HepG2 (cell line): ENCODE results near the gene LHFPL2. TPM values are rescaled to one million over a fixed set of nuclear protein-coding genes. Genes with fewer than 3 reads are reported as not detected.

Source experiments
- ARID4A ChIP-seq: sonication (generic); formaldehyde crosslinking; IDR thresholded peaks from 2 replicates; pipeline ENCODE4 v1.5.0; 2020; ENCODE audit warnings: mild to moderate bottlenecking, missing genetic modification reagents, borderline replicate concordance
- CBX5 ChIP-seq: sonication (generic); formaldehyde crosslinking; IDR thresholded peaks from 2 replicates; pipeline ENCODE4 v1.4.0; 2020; ENCODE audit warnings: missing genetic modification reagents, borderline replicate concordance
- DR1 ChIP-seq: sonication (generic); formaldehyde crosslinking; IDR thresholded peaks from 2 replicates; pipeline ENCODE4 v1.8.0; 2021; ENCODE audit warnings: mild to moderate bottlenecking, missing genetic modification reagents, inconsistent platforms
- GLI4 ChIP-seq: sonication (generic); formaldehyde crosslinking; IDR thresholded peaks from 2 replicates; pipeline ENCODE4 v1.5.1; 2020; ENCODE audit warnings: missing genetic modification reagents, mild to moderate bottlenecking, moderate library complexity, borderline replicate concordance
- GPBP1L1 ChIP-seq: sonication (generic); formaldehyde crosslinking; IDR thresholded peaks from 2 replicates; pipeline ENCODE4 v1.5.0; 2020; ENCODE audit warnings: mild to moderate bottlenecking, missing genetic modification reagents
- KAT2B ChIP-seq: fragments of 150-350 bp; IDR thresholded peaks from 2 replicates; pipeline ENCODE4 v1.6.1; 2014; ENCODE audit warnings: low read depth, low read length, borderline replicate concordance
- MATR3 ChIP-seq: sonication (generic); formaldehyde crosslinking; IDR thresholded peaks from 2 replicates; pipeline ENCODE4 v1.4.0; 2020; ENCODE audit warnings: missing genetic modification reagents
- NFE2 ChIP-seq: sonication (generic); formaldehyde crosslinking; IDR thresholded peaks from 2 replicates; pipeline ENCODE4 v1.4.0; 2020; ENCODE audit warnings: missing genetic modification reagents
- PHF21A ChIP-seq: sonication (generic); formaldehyde crosslinking; IDR thresholded peaks from 2 replicates; pipeline ENCODE4 v1.5.0; 2020; ENCODE audit warnings: mild to moderate bottlenecking, missing genetic modification reagents
- SALL1 ChIP-seq: sonication (generic); formaldehyde crosslinking; IDR thresholded peaks from 2 replicates; pipeline ENCODE4 v1.8.0; 2022; ENCODE audit warnings: mild to moderate bottlenecking, missing genetic modification reagents
- SNAPC5 ChIP-seq: sonication (generic); formaldehyde crosslinking; IDR thresholded peaks from 2 replicates; pipeline ENCODE4 v1.8.1; 2023; ENCODE audit warnings: mild to moderate bottlenecking, missing genetic modification reagents, borderline replicate concordance
- STAG1 ChIP-seq: sonication (generic); formaldehyde crosslinking; IDR thresholded peaks from 2 replicates; pipeline ENCODE4 v1.4.0; 2020; ENCODE audit warnings: missing genetic modification reagents
- TBL1XR1 ChIP-seq: fragments of 150-350 bp; IDR thresholded peaks from 2 replicates; pipeline ENCODE4 v1.6.1; 2014; ENCODE audit warnings: borderline replicate concordance, low read length; ENCODE audit not compliant: partially characterized antibody
- ZNF136 ChIP-seq: sonication (generic); formaldehyde crosslinking; IDR thresholded peaks from 2 replicates; pipeline ENCODE4 v1.8.1; 2022; ENCODE audit warnings: low read depth, mild to moderate bottlenecking, moderate library complexity, missing genetic modification reagents
- ZNF253 ChIP-seq: sonication (generic); formaldehyde crosslinking; IDR thresholded peaks from 2 replicates; pipeline ENCODE4 v1.8.0; 2022; ENCODE audit warnings: mild to moderate bottlenecking, missing genetic modification reagents, borderline replicate concordance
- ZNF3 ChIP-seq: IDR thresholded peaks from 2 replicates; pipeline ENCODE4 v1.7.0; 2017; ENCODE audit warnings: inconsistent platforms
- ZNF33A ChIP-seq: sonication (generic); formaldehyde crosslinking; IDR thresholded peaks from 2 replicates; pipeline ENCODE4 v1.5.1; 2020; ENCODE audit warnings: missing genetic modification reagents, mild to moderate bottlenecking, moderate library complexity, borderline replicate concordance
- ZNF451 ChIP-seq: sonication (generic); formaldehyde crosslinking; IDR thresholded peaks from 2 replicates; pipeline ENCODE4 v1.5.0; 2020; ENCODE audit warnings: mild to moderate bottlenecking, missing genetic modification reagents
- ZNF546 ChIP-seq: sonication (generic); formaldehyde crosslinking; conservative IDR thresholded peaks from 2 replicates; pipeline ENCODE4 v1.8.1; 2023; ENCODE audit warnings: mild to moderate bottlenecking, missing genetic modification reagents
- ZNF552 ChIP-seq: sonication (generic); formaldehyde crosslinking; IDR thresholded peaks from 2 replicates; pipeline ENCODE4 v1.9.0; 2022; ENCODE audit warnings: missing genetic modification reagents, mild to moderate bottlenecking, borderline replicate concordance
- ZSCAN21 ChIP-seq: sonication (generic); formaldehyde crosslinking; IDR thresholded peaks from 2 replicates; pipeline ENCODE4 v1.8.0; 2022; ENCODE audit warnings: mild to moderate bottlenecking, missing genetic modification reagents, moderate library complexity, borderline replicate concordance
- polyA plus RNA-seq, 8 experiments: library from polyadenylated mRNA; depleted of rRNA in 3 of 8; stranded (reverse) in 7 of 8; unstranded in 1 of 8; fragments of >200 nt; fragmentation: Illumina TruSeq in 4 of 8; extraction: Trizol in 4 of 8; gene quantifications; 2 replicates each; pipeline versions ENCODE4 v1.2.1 to v1.2.3, GENCODE V29; 2011 to 2016; ENCODE audit warnings: low read depth in 4 of 8, missing spikeins in 1 of 8, mixed read lengths in 1 of 8; ENCODE audit not compliant: insufficient read depth in 1 of 8
- total RNA-seq, 5 experiments: library from RNA; depleted of rRNA; stranded (reverse); fragments of >200 nt; fragmentation: Illumina TruSeq; extraction: Trizol; gene quantifications; 2 replicates each; pipeline ENCODE4 v1.2.3, GENCODE V29; 2016; ENCODE audit warnings: low read depth in 1 of 5
- TF ChIP-seq, protein P1 (sequence below): sonication (generic); formaldehyde crosslinking; conservative IDR thresholded peaks from 2 replicates; pipeline ENCODE4 v1.8.1; 2023; ENCODE audit warnings: missing genetic modification reagents
- TF ChIP-seq, protein P2 (sequence below): sonication (generic); formaldehyde crosslinking; IDR thresholded peaks from 2 replicates; pipeline ENCODE4 v1.5.0; 2020; ENCODE audit warnings: missing genetic modification reagents, mild to moderate bottlenecking, borderline replicate concordance

Gene LHFPL2
- total and polyA plus RNA-seq, 2 of the 13 experiments (the other 11 are each of a cell fraction or from before 2014, with no cell fraction given): 6.0 to 20.0 TPM

DNA sequence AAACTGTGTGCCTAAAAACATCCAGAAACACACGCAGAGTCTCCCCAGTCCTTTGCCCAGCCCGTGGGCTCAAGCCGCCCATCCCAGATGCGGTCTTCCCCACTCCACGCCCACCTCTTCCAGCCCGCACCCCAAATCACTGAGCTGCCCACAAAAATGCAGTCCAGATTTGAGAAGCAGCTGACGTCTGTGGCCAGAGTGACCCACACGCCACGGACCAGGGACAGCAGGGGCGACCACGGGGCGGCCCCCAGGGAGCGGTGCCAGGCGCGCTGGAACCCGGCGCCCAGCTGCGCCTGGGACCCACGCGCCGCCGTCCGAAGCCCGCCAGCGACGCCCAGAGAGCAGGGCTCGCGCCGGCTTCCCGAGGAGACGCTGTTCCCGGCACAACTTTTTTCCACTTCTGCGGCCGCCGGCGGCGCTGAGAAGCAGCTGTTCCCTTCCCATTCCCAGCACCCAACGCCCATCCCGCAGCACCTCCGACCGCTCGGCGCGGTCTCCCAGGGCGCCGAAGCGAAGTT, 674 bp downstream of the LHFPL2 start (continued):
- TF ChIP-seq ZNF136 (CRISPR knock-in tag): no peak
- TF ChIP-seq KAT2B: no peak
- peak; percentile 18; the same call in 1 of the 2 replicates for TF ChIP-seq SALL1 (CRISPR knock-in tag)
- no peak for TF ChIP-seq ZNF33A (CRISPR knock-in tag)
- TF ChIP-seq ARID4A (CRISPR knock-in tag): peak; percentile 53; the same call in 1 of the 2 replicates
- TF ChIP-seq MATR3 (CRISPR knock-in tag): no peak
- TF ChIP-seq ZNF552: no peak
- no peak for TF ChIP-seq ZNF546 (CRISPR knock-in tag)
- TF ChIP-seq DR1 (CRISPR knock-in tag): no peak
- TF ChIP-seq PHF21A (CRISPR knock-in tag): 0 out of 2 replicates have a peak, but pooled peaks have one; percentile 19
- TF ChIP-seq CBX5 (CRISPR knock-in tag): no peak
- no peak for TF ChIP-seq ZNF253
- TF ChIP-seq STAG1 (CRISPR knock-in tag): peak; percentile 35
- TF ChIP-seq GLI4 (CRISPR knock-in tag): no peak
- no peak for TF ChIP-seq NFE2 (CRISPR knock-in tag)
- no peak for TF ChIP-seq SNAPC5 (CRISPR knock-in tag)
- no peak for TF ChIP-seq TBL1XR1
- TF ChIP-seq ZNF3 (CRISPR knock-in tag): no peak
- TF ChIP-seq ZNF451: peak; percentile 5; the same call in 1 of the 2 replicates
- no peak for TF ChIP-seq GPBP1L1
- TF ChIP-seq, protein P1, sequence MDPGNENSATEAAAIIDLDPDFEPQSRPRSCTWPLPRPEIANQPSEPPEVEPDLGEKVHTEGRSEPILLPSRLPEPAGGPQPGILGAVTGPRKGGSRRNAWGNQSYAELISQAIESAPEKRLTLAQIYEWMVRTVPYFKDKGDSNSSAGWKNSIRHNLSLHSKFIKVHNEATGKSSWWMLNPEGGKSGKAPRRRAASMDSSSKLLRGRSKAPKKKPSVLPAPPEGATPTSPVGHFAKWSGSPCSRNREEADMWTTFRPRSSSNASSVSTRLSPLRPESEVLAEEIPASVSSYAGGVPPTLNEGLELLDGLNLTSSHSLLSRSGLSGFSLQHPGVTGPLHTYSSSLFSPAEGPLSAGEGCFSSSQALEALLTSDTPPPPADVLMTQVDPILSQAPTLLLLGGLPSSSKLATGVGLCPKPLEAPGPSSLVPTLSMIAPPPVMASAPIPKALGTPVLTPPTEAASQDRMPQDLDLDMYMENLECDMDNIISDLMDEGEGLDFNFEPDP (CRISPR knock-in tag): no peak
- no peak for TF ChIP-seq ZSCAN21 (CRISPR knock-in tag)
- TF ChIP-seq, protein P2, sequence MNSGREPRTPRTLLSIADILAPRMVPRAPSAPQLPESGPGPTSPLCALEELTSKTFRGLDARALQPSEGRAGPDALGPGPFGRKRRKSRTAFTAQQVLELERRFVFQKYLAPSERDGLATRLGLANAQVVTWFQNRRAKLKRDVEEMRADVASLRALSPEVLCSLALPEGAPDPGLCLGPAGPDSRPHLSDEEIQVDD: no peak
